Fibroblast of gingiva (primary cell): ENCODE data around the gene KRTAP5-4.
A peak's percentile ranks its signal among the peaks of the same experiment; 100 is the strongest.

Source experiments
- DNase-seq: peaks from one replicate; pipeline ENCODE4 v3.0.0-alpha.2; 2011; ENCODE audit warnings: low read depth

KRTAP5-4 gene

GRCh38 chr11:1572197-1573076 is 49.5 kb downstream of the KRTAP5-4 start, which contains the start of gene DUSP8:
Gene DUSP8, minus strand, starts transcription at chr11:1572271. Its CDS starts 6,445 bp downstream, at chr11:1565826.
- peak; percentile 68 for DNase-seq

DNA sequence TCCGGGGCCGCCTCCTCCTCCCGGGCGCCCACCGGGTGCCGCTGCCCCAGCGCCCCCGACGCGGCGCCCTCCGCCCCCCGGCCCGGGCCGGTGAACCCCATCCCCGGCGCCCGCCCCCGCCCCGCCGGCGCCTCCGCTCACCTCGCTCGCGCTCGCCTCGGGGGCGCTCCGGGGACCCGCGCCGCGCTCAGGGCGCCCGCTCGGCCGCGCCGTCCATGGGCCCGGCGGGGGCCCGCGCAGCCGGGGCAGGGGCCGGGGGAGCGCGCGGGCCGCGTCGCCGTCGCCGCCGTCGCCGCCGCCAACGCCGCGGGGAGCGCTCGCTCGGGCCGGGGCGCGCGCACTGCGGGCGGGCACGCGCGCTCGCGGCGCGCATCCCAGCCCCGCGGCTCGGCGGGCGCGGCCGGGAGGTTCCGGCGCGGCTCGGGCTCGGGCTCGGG is 50.2 kb downstream of the KRTAP5-4 start:
- no peak for DNase-seq
